HG02938 (cell line): ENCODE data around the gene VCY1B.
"Not testable (repeated sequence)": the region's sequence is repeated elsewhere in the genome, so short reads cannot be mapped to it uniquely, and the experiment has no call there.

Experiments
- ATAC-seq: cut with Tn5 transposase; IDR thresholded peaks from one replicate; pipeline ENCODE4 v1.9.1; 2021; ENCODE audit warnings: mild to moderate bottlenecking, moderate library complexity; ENCODE audit not compliant: unreplicated experiment

The VCY1B gene

GRCh38 chrY:14055927-14056326 lies at the start of gene VCY1B:
Gene VCY1B (plus strand): TSS chrY:14056227. CDS start chrY:14056290, 63 bp downstream.
- ATAC-seq: not testable (repeated sequence)

GRCh38 chrY:14011916-14012315 lies 44.1 kb upstream of the VCY1B start:
- not testable (repeated sequence) for ATAC-seq

- not testable (repeated sequence) for ATAC-seq
These were observed 25.6 kb upstream of the VCY1B start for GRCh38 chrY:14030395-14030794.

- no peak for ATAC-seq
These were observed 29.9 kb downstream of the VCY1B start for GRCh38 chrY:14085877-14086276.
